Measurements from ENCODE around the gene TTLL5. TPM values are rescaled to one million over a fixed set of nuclear protein-coding genes. Genes with fewer than 3 reads are reported as not detected.

Gene TTLL5
- total RNA-seq, 1 donor from 2014 or later = 39.6 TPM

- no peak overlapping the region for H3K4me3 ChIP-seq (ENCODE audit: low read depth, low read length)
- TF ChIP-seq, protein P1, sequence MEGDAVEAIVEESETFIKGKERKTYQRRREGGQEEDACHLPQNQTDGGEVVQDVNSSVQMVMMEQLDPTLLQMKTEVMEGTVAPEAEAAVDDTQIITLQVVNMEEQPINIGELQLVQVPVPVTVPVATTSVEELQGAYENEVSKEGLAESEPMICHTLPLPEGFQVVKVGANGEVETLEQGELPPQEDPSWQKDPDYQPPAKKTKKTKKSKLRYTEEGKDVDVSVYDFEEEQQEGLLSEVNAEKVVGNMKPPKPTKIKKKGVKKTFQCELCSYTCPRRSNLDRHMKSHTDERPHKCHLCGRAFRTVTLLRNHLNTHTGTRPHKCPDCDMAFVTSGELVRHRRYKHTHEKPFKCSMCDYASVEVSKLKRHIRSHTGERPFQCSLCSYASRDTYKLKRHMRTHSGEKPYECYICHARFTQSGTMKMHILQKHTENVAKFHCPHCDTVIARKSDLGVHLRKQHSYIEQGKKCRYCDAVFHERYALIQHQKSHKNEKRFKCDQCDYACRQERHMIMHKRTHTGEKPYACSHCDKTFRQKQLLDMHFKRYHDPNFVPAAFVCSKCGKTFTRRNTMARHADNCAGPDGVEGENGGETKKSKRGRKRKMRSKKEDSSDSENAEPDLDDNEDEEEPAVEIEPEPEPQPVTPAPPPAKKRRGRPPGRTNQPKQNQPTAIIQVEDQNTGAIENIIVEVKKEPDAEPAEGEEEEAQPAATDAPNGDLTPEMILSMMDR (conservative IDR thresholded peaks at IDR 0.05; ENCODE audit: low read depth, low read length) = no peak
- DNase-seq (ENCODE audit: low read depth) = peak; percentile 54
Measured at GRCh38 chr14:75885829-75886228, 224.8 kb downstream of the TTLL5 start.

- TF ChIP-seq, protein P1 (conservative IDR thresholded peaks at IDR 0.05; ENCODE audit: low read depth, low read length) = no peak
- DNase-seq (ENCODE audit: low read depth) = no peak
- H3K4me3 ChIP-seq (ENCODE audit: low read depth, low read length) = no peak overlapping the region
Measured at GRCh38 chr14:75886636-75887348, 225.7 kb downstream of the TTLL5 start.

GRCh38 chr14:75888945-75889344 lies 227.9 kb downstream of the TTLL5 start:
- TF ChIP-seq, protein P1 (conservative IDR thresholded peaks at IDR 0.05; ENCODE audit: low read depth, low read length) = no peak
- no peak overlapping the region for H3K4me3 ChIP-seq (ENCODE audit: low read depth, low read length)
- DNase-seq (ENCODE audit: low read depth) = no peak

- no peak overlapping the region for H3K4me3 ChIP-seq (ENCODE audit: low read depth, low read length)
- no peak for DNase-seq (ENCODE audit: low read depth)
- TF ChIP-seq, protein P1 (conservative IDR thresholded peaks at IDR 0.05; ENCODE audit: low read depth, low read length) = no peak
Measured at GRCh38 chr14:75896341-75896740, 235.3 kb downstream of the TTLL5 start.

DNA sequence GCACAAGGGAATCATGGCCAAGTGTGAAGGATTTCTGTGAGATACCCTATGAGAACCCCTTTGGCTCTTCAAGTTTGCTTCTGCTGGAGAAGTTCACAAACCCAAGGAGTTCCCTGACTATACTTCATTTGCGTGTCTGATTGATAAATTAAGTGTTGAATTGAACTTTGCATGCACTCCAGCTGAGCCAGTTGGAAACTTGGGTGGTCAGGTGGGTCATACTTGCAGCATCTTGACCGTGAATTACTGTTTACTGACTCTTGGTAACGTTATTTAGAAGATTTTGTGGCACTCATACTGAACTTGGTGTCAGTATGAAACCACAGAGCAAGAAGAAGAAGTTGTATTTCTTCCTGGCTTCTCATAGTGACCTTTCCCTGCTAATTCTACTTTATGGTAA lies 243.3 kb downstream of the TTLL5 start:
- TF ChIP-seq, protein P1 (conservative IDR thresholded peaks at IDR 0.05; ENCODE audit: low read depth, low read length) = no peak
- no peak for DNase-seq (ENCODE audit: low read depth)

DNA sequence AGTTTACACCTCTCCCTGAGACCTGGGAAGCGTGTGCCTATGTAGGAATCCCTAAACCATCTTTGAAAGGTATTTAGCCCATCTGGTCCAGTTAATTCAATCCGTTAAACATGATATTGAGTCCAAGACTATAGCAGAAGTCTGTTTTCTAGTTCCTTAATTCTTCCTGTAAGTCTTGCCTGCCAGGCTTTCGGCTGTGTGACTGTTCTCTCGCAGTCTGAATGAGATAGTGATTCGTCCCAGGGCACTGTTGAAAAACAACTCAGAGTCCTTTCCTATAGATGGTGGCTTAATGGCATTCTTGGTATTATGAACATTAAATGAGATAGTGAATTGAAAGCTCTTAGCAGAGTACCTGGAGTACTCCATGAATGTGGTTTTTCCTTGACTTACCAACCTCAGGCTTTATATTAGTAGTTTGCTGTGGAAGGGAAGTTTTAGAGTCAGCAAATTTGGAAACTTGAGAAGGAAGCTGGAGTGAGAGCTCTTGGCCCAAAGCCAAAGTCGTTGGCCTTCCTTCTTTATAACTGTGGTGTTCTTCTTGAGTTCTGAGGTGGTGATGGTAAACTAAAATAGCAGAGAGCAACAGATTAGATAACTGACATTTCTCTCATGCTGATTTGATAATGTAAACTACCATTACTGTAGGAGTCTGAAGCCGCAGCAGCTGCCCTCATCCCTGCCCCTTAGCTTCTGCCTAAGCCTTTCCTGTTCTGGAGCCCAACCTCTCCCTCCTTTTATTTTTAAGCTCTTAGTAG lies 244.3 kb downstream of the TTLL5 start:
- TF ChIP-seq, protein P1 (conservative IDR thresholded peaks at IDR 0.05; ENCODE audit: low read depth, low read length) = no peak
- H3K4me3 ChIP-seq (ENCODE audit: low read depth, low read length) = no peak overlapping the region
- DNase-seq (ENCODE audit: low read depth) = no peak

More for the DNA sequence above, 243.3 kb downstream of the TTLL5 start:
- no peak overlapping the region for H3K4me3 ChIP-seq (ENCODE audit: low read depth, low read length)

Data from epithelial cell of proximal tubule (primary cell).